H1 (cell line): ENCODE data around the gene ATP5PB. TPM values are rescaled to one million over a fixed set of nuclear protein-coding genes. Genes with fewer than 3 reads are reported as not detected.

ENCODE experiments used
- CTCF ChIA-PET: fragments of 300-600 bp; sonication (Branson Sonifier 250); formaldehyde crosslinking; loops from one replicate; lab custom pipeline; 2021; ENCODE audit not compliant: partially characterized antibody; lab: Charles Lee
- POLR2A ChIA-PET: fragments of 300-600 bp; sonication (Branson Sonifier 250); formaldehyde crosslinking; loops from one replicate; lab custom pipeline; 2021; ENCODE audit warnings: inconsistent platforms; ENCODE audit not compliant: partially characterized antibody; lab: Charles Lee
- DNase-seq, 2 experiments: peaks; one replicate each; pipeline versions ENCODE4 v3.0.0 to v3.0.0-alpha.2; 2010 to 2022; ENCODE audit warnings: low spot score in 2 of 2, low read depth in 1 of 2, mixed read lengths in 1 of 2
- FAIRE-seq: peaks from 2 replicates; lab custom pipeline; 2011; peaks lifted over from hg19 to GRCh38; lab: Jason Lieb, UNC
- H2AFZ ChIP-seq: 2 replicates; pipeline ENCODE4 v1.8.1; 2012; ENCODE audit warnings: low read length, inconsistent platforms
- H2AK5ac ChIP-seq: 2 replicates; pipeline ENCODE4 v1.6.1; 2013; ENCODE audit warnings: low read depth, low read length
- H2BK120ac ChIP-seq: replicated peaks from 2 replicates; pipeline ENCODE3; 2013; ENCODE audit warnings: low read depth, low read length, inconsistent platforms
- H2BK12ac ChIP-seq: 2 replicates; pipeline ENCODE4 v1.6.1; 2013; ENCODE audit warnings: low read depth, low read length
- H2BK15ac ChIP-seq: 2 replicates; pipeline ENCODE4 v1.6.1; 2013; ENCODE audit warnings: low read length
- H2BK20ac ChIP-seq: 2 replicates; pipeline ENCODE4 v1.6.1; 2013; ENCODE audit warnings: low read length
- H2BK5ac ChIP-seq: 2 replicates; pipeline ENCODE4 v1.6.1; 2013; ENCODE audit warnings: low read depth, low read length
- H3K14ac ChIP-seq: 2 replicates; pipeline ENCODE4 v1.6.1; 2013; ENCODE audit warnings: inconsistent platforms; ENCODE audit not compliant: insufficient read length
- H3K18ac ChIP-seq: 2 replicates; pipeline ENCODE4 v1.6.1; 2013; ENCODE audit warnings: low read length; ENCODE audit errors: extremely low read depth
- H3K23ac ChIP-seq: 2 replicates; pipeline ENCODE4 v1.6.1; 2013; ENCODE audit warnings: inconsistent platforms; ENCODE audit not compliant: insufficient read length
- H3K23me2 ChIP-seq: 2 replicates; pipeline ENCODE4 v1.6.1; 2013; ENCODE audit warnings: low read depth, low read length
- H3K27ac ChIP-seq: 2 replicates; pipeline ENCODE4 v1.6.1; 2011; ENCODE audit warnings: low read depth, low read length, inconsistent platforms
- H3K27me3 ChIP-seq, 4 experiments: replicated peaks in 1 of 4; 1 replicate in 1 of 4; 2 replicates in 3 of 4; pipeline versions ENCODE4 v1.6.1 to v1.8.1; 2011 to 2013; ENCODE audit warnings: low read length in 3 of 4, mild to moderate bottlenecking in 3 of 4, inconsistent platforms in 2 of 4, mixed read lengths in 2 of 4, moderate library complexity in 1 of 4; ENCODE audit not compliant: control insufficient read depth in 3 of 4, insufficient read depth in 3 of 4; ENCODE audit errors: extremely low read depth in 1 of 4
- H3K36me3 ChIP-seq, 4 experiments: 2 replicates each; pipeline versions ENCODE4 v1.6.1 to v1.8.1; 2011 to 2013; ENCODE audit warnings: mild to moderate bottlenecking in 4 of 4, low read length in 3 of 4, moderate library complexity in 2 of 4, control low read depth in 1 of 4, inconsistent platforms in 1 of 4; ENCODE audit not compliant: insufficient read depth in 4 of 4, control insufficient read depth in 2 of 4
- H3K4ac ChIP-seq: replicated peaks from 2 replicates; pipeline ENCODE3; 2013; ENCODE audit warnings: low read length, low read depth, mixed read lengths, inconsistent platforms; ENCODE audit not compliant: insufficient read length
- H3K4me1 ChIP-seq, 4 experiments: replicated peaks in 1 of 4; 1 replicate in 1 of 4; 2 replicates in 3 of 4; pipeline versions ENCODE4 v1.6.1 to v1.8.1; 2011 to 2013; ENCODE audit warnings: low read length in 3 of 4, inconsistent platforms in 2 of 4, mixed read lengths in 1 of 4; ENCODE audit not compliant: insufficient read depth in 4 of 4, control insufficient read depth in 3 of 4
- H3K4me2 ChIP-seq, 2 experiments: 2 replicates each; pipeline versions ENCODE4 v1.6.1 to v1.8.1; 2011 to 2013; ENCODE audit warnings: low read depth in 2 of 2, low read length in 2 of 2, control low read depth in 1 of 2, inconsistent platforms in 1 of 2, mild to moderate bottlenecking in 1 of 2; ENCODE audit not compliant: insufficient read depth in 1 of 2
- H3K4me3 ChIP-seq, 4 experiments: fragments of 200-600, 300-600 bp in 1 of 4; sonication (generic), shearing (Covaris generic), sonication (Bioruptor Twin) in 1 of 4; 2 replicates each; pipeline versions ENCODE4 v1.5.1 to v1.8.1; 2011 to 2016; ENCODE audit warnings: low read length in 4 of 4, low read depth in 3 of 4, control low read depth in 2 of 4, inconsistent platforms in 2 of 4, mild to moderate bottlenecking in 2 of 4, mixed read lengths in 1 of 4, moderate library complexity in 1 of 4; ENCODE audit not compliant: insufficient read depth in 2 of 4; ENCODE audit errors: extremely low read depth in 1 of 4
- H3K56ac ChIP-seq: replicated peaks from 2 replicates; pipeline ENCODE3; 2013; ENCODE audit warnings: low read depth, mild to moderate bottlenecking, mixed read lengths, low read length, inconsistent platforms; ENCODE audit not compliant: insufficient read length
- H3K79me1 ChIP-seq: 2 replicates; pipeline ENCODE4 v1.6.1; 2013; ENCODE audit warnings: low read depth, low read length, control low read depth
- H3K79me2 ChIP-seq, 2 experiments: 2 replicates each; pipeline versions ENCODE4 v1.6.1 to v1.8.1; 2012 to 2013; ENCODE audit warnings: low read length in 2 of 2, mild to moderate bottlenecking in 2 of 2, inconsistent platforms in 1 of 2; ENCODE audit not compliant: insufficient read depth in 2 of 2, control insufficient read depth in 1 of 2
- H3K9ac ChIP-seq, 4 experiments: replicated peaks in 1 of 4; 1 replicate in 1 of 4; 2 replicates in 3 of 4; pipeline versions ENCODE4 v1.6.1 to v1.8.1; 2011 to 2013; ENCODE audit warnings: low read depth in 3 of 4, low read length in 3 of 4, control low read depth in 2 of 4, mild to moderate bottlenecking in 2 of 4, moderate library complexity in 2 of 4, inconsistent platforms in 1 of 4; ENCODE audit errors: extremely low read depth in 1 of 4
- H3K9me3 ChIP-seq, 2 experiments: 2 replicates each; pipeline versions ENCODE4 v1.6.1 to v1.8.1; 2012 to 2013; ENCODE audit warnings: mild to moderate bottlenecking in 2 of 2, moderate library complexity in 2 of 2, control low read depth in 1 of 2, inconsistent platforms in 1 of 2, low read depth in 1 of 2, low read length in 1 of 2, mixed read lengths in 1 of 2; ENCODE audit not compliant: insufficient read depth in 2 of 2
- H4K20me1 ChIP-seq, 2 experiments: replicated peaks in 1 of 2; 2 replicates each; pipeline versions ENCODE3 to v1.8.1; 2011 to 2013; ENCODE audit warnings: inconsistent platforms in 2 of 2, low read length in 2 of 2, mild to moderate bottlenecking in 1 of 2; ENCODE audit not compliant: insufficient read depth in 2 of 2, control insufficient read depth in 1 of 2
- H4K5ac ChIP-seq: 2 replicates; pipeline ENCODE4 v1.6.1; 2013; ENCODE audit warnings: low read length, low read depth, mixed read lengths, inconsistent platforms; ENCODE audit not compliant: insufficient read length
- H4K8ac ChIP-seq: 2 replicates; pipeline ENCODE4 v1.8.0; 2013; ENCODE audit warnings: mild to moderate bottlenecking, moderate library complexity, low read length, inconsistent platforms; ENCODE audit not compliant: insufficient read depth; ENCODE audit errors: extremely low read depth
- H4K91ac ChIP-seq: replicated peaks from 2 replicates; pipeline ENCODE3; 2013; ENCODE audit warnings: low read length, mixed read lengths, inconsistent platforms; ENCODE audit not compliant: insufficient read length
- CBX5 ChIP-seq: fragments of 300-800, 300-1000 bp; sonication (generic); IDR thresholded peaks from 2 replicates; pipeline ENCODE4 v1.7.1; 2016; ENCODE audit warnings: antibody characterized with exemption, low read length, low read depth
- CTBP2 ChIP-seq: IDR thresholded peaks from 2 replicates; pipeline ENCODE4 v1.7.0; 2011; ENCODE audit warnings: borderline replicate concordance, mild to moderate bottlenecking, moderate library complexity, mixed read lengths, low read length; ENCODE audit not compliant: insufficient read depth, insufficient read length
- HDAC6 ChIP-seq: IDR thresholded peaks from one replicate; pipeline ENCODE4 v1.7.1; 2012; ENCODE audit warnings: low read depth, mild to moderate bottlenecking, inconsistent platforms, low read length, moderate library complexity
- NRF1 ChIP-seq: IDR thresholded peaks from 2 replicates; pipeline ENCODE4 v1.6.1; 2011; ENCODE audit warnings: mild to moderate bottlenecking, low read depth, low read length, improper control_type of control experiment
- SIX5 ChIP-seq: IDR thresholded peaks from 2 replicates; pipeline ENCODE4 v1.6.1; 2011; ENCODE audit warnings: mild to moderate bottlenecking, low read depth, low read length
- TAF7 ChIP-seq: optimal IDR thresholded peaks from 2 replicates; pipeline ENCODE3; 2011; ENCODE audit warnings: low read depth, mild to moderate bottlenecking, inconsistent platforms, low read length, moderate library complexity, borderline replicate concordance
- TBP ChIP-seq: IDR thresholded peaks from 2 replicates; pipeline ENCODE4 v1.6.1; 2011; ENCODE audit warnings: low read depth, low read length, improper control_type of control experiment
- WGBS, 2 experiments: shearing (Covaris generic) in 1 of 2; methylation state at CpG; one replicate each; pipeline versions ENCODE4 v1.1.6 to v1.1.7; 2013 to 2015; ENCODE audit warnings: low lambda C conversion rate in 2 of 2, mixed read lengths in 2 of 2, inconsistent platforms in 1 of 2, low coverage in 1 of 2, missing lambda C conversion rate in 1 of 2; ENCODE audit not compliant: insufficient replicate concordance in 2 of 2, insufficient coverage in 1 of 2, insufficient read length in 1 of 2; ENCODE audit errors: extremely low coverage in 1 of 2, missing lambda C conversion rate in 1 of 2; 5-methylcytosine and 5-hydroxymethylcytosine counted together
- polyA plus RNA-seq, 7 experiments: library from polyadenylated mRNA; depleted of rRNA in 3 of 7; stranded (reverse) in 5 of 7; unstranded in 2 of 7; fragments of >200 nt in 5 of 7; fragments of 200-250 nt in 2 of 7; gene quantifications; 1 replicate in 5 of 7; 2 replicates in 1 of 7; 4 replicates in 1 of 7; pipeline versions ENCODE4 v1.2.1 to v1.2.3, GENCODE V29; 2011 to 2013; ENCODE audit warnings: missing spikeins in 2 of 7, mixed read lengths in 2 of 7
- total RNA-seq: library from RNA; stranded (reverse); fragmentation: NEBNext Ultra II Directional; extraction: Animal tissue kit (Norgen Biotek cat#: 25700); gene quantifications from 2 replicates; pipeline ENCODE4 v1.2.1, GENCODE V29; 2021
- TF ChIP-seq, protein P1 (sequence below), 3 experiments: IDR thresholded peaks; 1 replicate in 2 of 3; 2 replicates in 1 of 3; pipeline versions ENCODE4 v1.5.1 to v1.6.1; 2011; ENCODE audit warnings: low read length in 3 of 3, mild to moderate bottlenecking in 3 of 3, inconsistent platforms in 2 of 3, low read depth in 1 of 3, moderate library complexity in 1 of 3; ENCODE audit not compliant: insufficient read depth in 1 of 3; ENCODE audit errors: control extremely low read depth in 1 of 3
- TF ChIP-seq, protein P2 (sequence below): IDR thresholded peaks from 2 replicates; pipeline ENCODE4 v1.6.1; 2012; ENCODE audit warnings: low read length, inconsistent platforms

Gene ATP5PB
- total and polyA plus RNA-seq, 2 of the 8 experiments (the other 6 are each of a cell fraction or from before 2014, with no cell fraction given) = 232 to 262 TPM

DNA sequence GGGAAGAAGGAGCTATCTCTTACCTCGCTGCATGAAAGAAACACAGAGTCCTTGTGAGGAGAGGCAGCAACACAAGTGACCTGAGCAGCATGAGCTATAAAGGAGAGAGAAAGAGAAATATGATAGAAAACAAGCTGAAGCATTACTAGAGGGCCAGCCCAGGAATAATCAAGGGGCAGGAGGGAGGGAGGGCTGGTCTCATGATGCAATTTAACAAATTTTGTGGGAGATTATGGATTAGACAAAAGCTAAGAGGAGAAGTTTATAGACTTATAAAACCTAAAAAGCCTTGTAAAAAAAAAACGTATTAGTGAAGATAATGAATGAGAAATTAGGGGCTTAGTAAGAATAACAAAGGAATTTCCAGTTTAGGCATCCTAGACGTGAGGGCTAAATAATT is 5.2 kb upstream of the ATP5PB start:
- FAIRE-seq = no peak
- Histone ChIP-seq H3K4me2 (no peak overlapping the region), H2BK15ac (no peak overlapping the region), H3K9me3 (no peaks in the 10 kb centered on the region), H2AK5ac (no peak overlapping the region), H3K27ac (no peak overlapping the region), H3K23me2 (no peaks in the 10 kb centered on the region), H3K4me1 (no peaks in the 10 kb centered on the region), H3K36me3 (peaks cover 39 to 73% (median 49%) of the 10 kb centered on the region in 4 experiments), H2BK5ac (no peak overlapping the region), H3K9ac (no peak overlapping the region), H4K91ac (no peak overlapping the region), H3K56ac (no peak overlapping the region), H3K18ac (no peak overlapping the region), H3K4me3 (no peak overlapping the region), H2AFZ (no peak overlapping the region), H3K79me2 (peaks cover 5 to 32% of the 10 kb centered on the region in 2 experiments), H2BK120ac (no peak overlapping the region), H3K27me3 (no peaks in the 10 kb centered on the region), H3K79me1 (peaks cover 4% of the 10 kb centered on the region; the same call in 1 of the 2 replicates), H4K5ac (no peak overlapping the region), H3K23ac (no peak overlapping the region), H4K8ac (no peak overlapping the region), H2BK12ac (no peak overlapping the region), H4K20me1 (peaks cover 0 to 9% of the 10 kb centered on the region in 2 experiments), H3K4ac (no peak overlapping the region), H3K14ac (no peak overlapping the region), H2BK20ac (no peak overlapping the region)
- POLR2A ChIA-PET = interaction anchor here (1.2 kb wide), 1 partner anchor 9 kb away, joined by 4 read pairs; no protein-coding TSS in a partner anchor
- no peak for DNase-seq
- CTCF ChIA-PET = no interaction called here
- 83% methylated on average over 3 of the region's 3 CpGs; no CpG with 5 or more reads in 1 of the 2 experiments for WGBS, 2 experiments
- TF ChIP-seq CBX5 (no peak), NRF1 (no peak), TAF7 (no peak), TBP (no peak), CTBP2 (no peak), HDAC6 (no peak), SIX5 (no peak)
- TF ChIP-seq, protein P1, sequence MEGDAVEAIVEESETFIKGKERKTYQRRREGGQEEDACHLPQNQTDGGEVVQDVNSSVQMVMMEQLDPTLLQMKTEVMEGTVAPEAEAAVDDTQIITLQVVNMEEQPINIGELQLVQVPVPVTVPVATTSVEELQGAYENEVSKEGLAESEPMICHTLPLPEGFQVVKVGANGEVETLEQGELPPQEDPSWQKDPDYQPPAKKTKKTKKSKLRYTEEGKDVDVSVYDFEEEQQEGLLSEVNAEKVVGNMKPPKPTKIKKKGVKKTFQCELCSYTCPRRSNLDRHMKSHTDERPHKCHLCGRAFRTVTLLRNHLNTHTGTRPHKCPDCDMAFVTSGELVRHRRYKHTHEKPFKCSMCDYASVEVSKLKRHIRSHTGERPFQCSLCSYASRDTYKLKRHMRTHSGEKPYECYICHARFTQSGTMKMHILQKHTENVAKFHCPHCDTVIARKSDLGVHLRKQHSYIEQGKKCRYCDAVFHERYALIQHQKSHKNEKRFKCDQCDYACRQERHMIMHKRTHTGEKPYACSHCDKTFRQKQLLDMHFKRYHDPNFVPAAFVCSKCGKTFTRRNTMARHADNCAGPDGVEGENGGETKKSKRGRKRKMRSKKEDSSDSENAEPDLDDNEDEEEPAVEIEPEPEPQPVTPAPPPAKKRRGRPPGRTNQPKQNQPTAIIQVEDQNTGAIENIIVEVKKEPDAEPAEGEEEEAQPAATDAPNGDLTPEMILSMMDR (IDR thresholded peaks at IDR 0.05; ENCODE audit: control extremely low read depth in 1 of 3, insufficient read depth in 1 of 3, low read depth in 1 of 3, low read length in 3 of 3) = no peak
- TF ChIP-seq, protein P2, sequence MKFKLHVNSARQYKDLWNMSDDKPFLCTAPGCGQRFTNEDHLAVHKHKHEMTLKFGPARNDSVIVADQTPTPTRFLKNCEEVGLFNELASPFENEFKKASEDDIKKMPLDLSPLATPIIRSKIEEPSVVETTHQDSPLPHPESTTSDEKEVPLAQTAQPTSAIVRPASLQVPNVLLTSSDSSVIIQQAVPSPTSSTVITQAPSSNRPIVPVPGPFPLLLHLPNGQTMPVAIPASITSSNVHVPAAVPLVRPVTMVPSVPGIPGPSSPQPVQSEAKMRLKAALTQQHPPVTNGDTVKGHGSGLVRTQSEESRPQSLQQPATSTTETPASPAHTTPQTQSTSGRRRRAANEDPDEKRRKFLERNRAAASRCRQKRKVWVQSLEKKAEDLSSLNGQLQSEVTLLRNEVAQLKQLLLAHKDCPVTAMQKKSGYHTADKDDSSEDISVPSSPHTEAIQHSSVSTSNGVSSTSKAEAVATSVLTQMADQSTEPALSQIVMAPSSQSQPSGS = no peak
